Suprapubic skin (tissue), 4 donors: Measurements from ENCODE around the gene CRTAC1.

Source experiments
- CTCF ChIP-seq, 2 donors: fragments of 200-600 bp in 1 of 2; fragments of 450-650 bp in 1 of 2; sonication (generic) in 1 of 2; IDR thresholded peaks; one replicate each; pipeline ENCODE4 v1.5.1; 2016 to 2019; ENCODE audit warnings: antibody characterized with exemption in 2 of 2, mild to moderate bottlenecking in 1 of 2, moderate library complexity in 1 of 2
- EP300 ChIP-seq: sonication (generic); formaldehyde crosslinking; IDR thresholded peaks from one replicate; pipeline ENCODE4 v1.6.1; 2017; ENCODE audit warnings: antibody characterized with exemption
- POLR2AphosphoS5 ChIP-seq, 3 donors: sonication (generic); formaldehyde crosslinking; IDR thresholded peaks; one replicate each; pipeline ENCODE4 v1.6.1; 2017; ENCODE audit warnings: antibody characterized with exemption in 3 of 3

- TF ChIP-seq POLR2AphosphoS5 (IDR thresholded peaks at IDR 0.05) (no peak), CTCF (IDR thresholded peaks at IDR 0.05) (no peak), EP300 (no peak)
Measured at GRCh38 chr10:97861097-97861750, 169.2 kb downstream of the CRTAC1 start.
